ENCODE results near the gene TPST2.
A peak's percentile ranks its signal among the peaks of the same experiment; 100 is the strongest.

Gene TPST2

DNA sequence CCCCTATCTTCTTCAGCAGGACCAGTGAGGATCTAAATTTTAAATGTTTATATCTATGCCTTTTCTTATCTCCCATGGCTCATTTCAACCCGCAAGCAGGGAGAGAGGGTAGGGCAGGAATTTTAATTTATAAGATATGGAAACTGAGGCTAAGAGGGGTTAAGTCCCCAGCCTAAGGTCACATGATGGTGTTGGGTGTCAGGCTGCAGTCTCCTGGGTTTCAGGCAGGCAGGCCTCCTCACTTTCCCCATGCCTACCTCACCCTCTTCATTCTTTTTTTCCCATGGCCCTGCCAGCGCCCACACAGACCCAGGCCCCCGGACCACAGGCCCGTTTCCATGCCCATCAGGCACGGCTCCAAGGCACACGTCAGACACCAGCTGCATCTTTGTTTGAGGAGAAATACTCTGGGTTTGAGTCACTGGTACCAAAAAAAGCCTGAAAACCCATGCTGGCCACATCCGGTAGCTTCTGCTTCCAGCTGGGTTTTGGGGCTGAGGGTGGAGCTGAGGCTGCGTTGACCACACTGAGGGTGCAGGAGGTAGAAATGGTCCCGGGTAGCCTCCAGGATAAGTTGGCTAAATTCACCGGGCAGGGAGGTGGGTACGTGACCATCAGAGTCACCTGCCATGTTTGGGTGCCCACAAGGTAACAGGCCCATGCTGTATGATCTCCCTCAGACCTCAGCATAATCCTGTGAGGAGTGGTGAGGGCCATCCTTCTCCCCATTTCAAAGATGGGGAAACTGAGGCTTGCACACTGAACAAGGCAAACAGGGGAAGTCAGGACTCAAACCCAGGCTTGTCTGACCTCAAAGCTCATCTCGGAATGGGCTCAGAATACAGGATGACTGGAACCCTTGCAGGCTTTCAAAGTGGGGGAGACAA lies 20.4 kb upstream of the TPST2 start:
- DNase-seq: peak; percentile 20

DNA sequence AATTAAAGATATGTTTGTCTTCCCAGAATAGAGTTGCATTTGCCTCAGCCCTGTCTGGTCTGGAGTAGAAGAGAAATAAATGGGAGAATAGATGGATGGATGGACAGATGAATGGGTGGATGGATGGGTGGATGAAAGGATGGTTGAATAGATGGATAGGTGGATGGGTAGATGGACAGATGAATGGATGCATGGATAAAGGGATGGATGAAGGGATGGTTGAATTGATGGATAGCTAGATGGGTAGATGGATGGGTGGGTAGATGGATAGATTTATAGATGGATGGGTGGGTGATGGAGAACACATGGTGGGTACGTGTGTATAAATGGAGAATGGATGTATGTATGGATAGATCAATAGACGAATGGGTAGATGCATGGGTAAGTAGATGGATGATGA lies 19.4 kb upstream of the TPST2 start:
- no peak for DNase-seq

DNA sequence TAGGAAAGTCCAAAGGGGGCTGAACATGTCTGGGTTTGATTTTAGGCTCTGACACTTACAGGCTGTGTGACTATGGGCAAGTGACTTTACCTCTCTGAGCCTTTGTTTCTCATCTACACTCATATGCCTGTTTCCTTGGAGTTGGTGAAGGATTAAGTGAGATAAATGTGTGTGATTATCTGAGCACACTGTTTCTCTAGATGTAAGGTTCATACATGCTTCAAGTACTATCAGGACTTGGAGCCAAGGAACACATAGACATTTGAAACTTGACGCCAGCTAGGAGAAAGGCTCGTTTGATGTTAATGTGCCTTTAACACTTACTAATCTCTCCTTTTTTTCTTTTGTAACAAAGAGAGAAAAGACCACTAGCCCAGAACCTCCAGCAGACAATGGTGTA lies 18.2 kb upstream of the TPST2 start:
- no peak for DNase-seq

DNA sequence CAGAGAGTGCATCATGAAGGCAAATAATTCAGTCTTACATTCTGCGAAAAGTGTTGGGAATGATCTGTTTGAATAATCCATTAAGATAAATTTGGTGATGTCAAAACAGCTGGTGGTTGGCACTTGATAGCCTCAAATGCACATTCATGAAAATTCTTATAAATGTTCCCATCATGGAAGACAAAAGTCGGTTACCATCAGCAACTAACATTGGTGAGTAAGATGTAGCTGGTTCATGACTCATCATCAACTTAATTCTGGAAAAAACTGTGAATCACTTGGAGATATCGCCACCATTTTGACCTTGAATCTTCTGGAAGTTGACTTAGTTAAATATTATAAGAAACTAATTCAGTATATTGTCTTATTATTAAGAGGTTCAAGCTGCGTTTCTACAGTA lies 16.7 kb upstream of the TPST2 start:
- DNase-seq: no peak

DNA sequence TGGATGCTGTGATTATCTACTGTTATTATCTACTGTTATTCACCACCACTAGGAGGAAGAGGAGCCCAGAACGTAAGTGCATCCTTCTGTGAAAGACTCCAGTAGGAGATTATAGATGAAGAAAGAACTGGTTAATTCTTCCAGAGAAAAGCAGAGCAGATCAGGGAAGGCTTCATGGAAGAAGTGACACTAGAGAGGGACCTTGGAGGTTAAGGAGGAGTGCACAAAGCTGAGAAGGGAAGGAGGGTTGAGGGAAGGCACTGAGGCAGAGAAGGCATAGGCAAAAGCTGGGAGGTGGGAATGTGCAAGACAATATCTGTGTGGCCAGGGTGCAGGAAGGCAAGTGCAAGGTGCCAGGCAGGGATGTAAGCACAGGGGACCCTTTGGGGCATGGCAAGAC lies 14.4 kb upstream of the TPST2 start:
- no peak for DNase-seq

DNA sequence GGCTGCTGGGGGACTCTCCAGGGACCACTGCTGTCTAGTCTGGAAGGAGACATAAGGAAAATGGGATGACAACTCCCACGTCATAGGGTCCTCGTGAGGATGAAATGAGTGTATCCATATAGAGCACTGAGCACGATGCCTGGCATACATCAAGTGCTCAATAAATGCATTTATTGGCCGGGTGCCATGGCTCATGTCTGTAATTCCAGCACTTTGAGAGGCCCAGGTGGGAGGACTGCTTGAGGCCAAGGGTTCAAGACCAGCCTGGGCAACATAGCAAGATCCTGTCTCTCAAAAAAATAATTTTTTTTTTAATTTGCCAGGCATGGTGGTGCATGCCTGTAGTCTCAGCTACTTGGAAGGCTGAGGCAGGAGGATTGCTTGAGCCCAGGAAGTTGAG lies 12.2 kb upstream of the TPST2 start:
- DNase-seq: no peak

DNA sequence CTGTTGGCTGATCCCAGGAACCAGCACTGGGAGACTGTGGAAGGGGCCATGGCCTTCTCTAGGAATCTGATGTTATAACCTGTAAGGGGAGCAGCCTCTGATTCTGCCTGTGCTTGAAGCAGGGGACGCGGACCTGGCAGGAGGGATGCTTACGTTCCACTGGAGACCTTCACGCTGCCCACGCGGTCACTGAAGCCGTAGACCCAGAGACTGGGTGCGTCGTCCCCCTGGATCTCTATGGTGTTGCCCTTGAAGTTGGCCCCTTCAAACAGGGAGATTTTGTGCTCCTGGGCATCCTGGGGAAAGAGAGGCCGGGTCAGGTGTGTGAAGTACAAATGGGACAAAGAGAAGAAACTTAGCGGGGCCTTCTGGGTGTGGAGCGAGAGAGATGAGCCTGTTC lies 11.8 kb upstream of the TPST2 start:
- no peak for DNase-seq

DNA sequence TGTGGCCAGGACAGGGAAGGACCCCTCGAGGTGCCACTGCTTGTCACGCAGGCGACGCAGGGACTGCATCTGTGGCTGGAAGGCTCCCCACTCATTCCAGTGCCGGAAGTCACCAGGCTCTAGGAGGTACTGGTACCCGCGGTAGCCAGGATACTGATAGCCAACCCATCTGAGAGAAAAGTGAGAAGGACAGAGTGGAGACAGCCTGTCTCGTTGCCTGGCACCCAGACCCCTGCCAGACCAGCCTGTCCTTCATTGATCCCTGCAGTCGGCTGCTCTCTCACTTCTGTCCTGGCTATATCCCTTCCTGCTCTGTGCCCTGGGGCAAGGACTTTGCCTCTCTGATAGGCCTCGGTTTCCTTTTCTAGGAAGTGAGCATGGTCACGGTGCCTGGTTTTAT lies 9.6 kb upstream of the TPST2 start:
- DNase-seq: no peak

DNA sequence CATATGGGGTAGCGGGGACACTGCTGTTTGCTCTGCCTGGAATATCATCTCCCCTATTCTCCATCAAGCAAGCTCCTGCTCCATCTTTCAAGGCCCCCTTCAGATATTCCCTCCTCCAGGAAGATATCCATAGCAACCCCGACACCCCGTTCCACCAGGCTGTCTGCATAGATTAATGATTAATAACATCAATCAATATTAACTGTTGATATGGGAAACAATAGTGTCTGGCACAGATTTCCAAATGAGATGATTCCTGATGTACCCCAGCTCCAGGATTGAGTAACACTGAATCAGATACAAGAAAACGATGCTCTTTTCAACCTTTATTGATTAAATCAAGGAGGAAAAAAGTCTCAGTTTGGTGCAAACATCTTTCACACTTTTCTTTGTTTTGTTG lies 7.5 kb upstream of the TPST2 start:
- DNase-seq: no peak

DNA sequence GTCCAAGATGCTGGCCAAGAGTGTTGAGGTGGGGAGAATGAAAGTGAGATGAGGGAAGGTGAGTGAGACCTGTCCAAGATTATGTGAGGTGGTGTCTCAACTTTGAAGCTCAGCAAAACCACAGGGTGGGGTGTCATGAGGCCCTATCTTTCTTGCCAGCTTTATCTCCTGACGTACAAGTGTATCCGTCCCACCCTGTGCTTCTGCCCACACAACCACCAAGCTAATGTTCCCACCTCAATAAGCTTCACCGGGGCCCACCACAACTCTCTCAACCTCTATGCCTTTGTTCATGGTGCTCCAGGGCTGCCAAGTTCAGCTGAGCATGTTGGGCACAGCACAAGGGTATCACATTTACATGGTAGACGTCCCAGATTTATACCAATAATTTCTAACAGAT lies 7.1 kb upstream of the TPST2 start:
- DNase-seq: no peak

DNA sequence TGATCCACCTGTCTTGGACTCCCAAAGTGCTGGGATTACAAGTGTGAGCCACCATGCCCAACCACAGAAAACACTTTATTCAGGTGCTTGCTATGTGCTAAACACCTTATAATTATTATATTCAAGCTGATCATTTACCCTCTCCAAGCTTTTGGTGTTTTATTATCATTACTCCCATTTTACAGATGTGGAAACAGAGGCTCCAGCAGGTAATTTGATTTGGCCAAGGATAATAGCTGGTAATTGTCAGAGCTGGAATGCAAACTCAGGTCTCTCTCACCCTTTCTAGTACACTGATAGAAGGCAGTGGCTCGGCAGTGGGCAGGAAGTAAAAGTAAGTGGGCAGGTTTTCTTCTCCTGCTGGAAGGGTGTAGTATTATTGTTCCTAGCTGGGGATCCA lies 3.8 kb upstream of the TPST2 start:
- DNase-seq: no peak

DNA sequence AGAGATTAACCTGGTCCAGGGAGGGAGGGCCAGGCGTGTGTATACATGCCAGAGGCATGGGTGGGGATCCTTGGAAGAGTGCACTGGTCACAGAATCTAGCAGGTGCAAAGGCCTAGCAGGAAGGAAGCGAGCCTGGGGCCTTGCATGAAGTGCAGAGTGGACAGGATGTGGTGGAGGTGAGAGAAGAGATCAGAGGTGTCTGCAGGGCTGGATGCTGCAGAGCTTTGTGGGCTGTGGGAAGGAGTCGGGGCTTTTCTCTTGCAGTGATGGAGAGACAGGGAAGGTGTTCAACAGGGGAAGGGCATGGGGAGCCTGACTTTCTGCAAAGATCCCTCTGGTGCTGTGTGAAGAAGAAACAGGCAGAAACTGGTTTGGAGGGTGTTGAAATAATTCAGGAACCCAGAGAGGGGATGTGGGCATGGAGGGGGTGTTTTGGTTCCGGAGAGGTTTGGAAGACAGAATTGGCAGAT lies 2.5 kb upstream of the TPST2 start:
- no peak for DNase-seq

DNA sequence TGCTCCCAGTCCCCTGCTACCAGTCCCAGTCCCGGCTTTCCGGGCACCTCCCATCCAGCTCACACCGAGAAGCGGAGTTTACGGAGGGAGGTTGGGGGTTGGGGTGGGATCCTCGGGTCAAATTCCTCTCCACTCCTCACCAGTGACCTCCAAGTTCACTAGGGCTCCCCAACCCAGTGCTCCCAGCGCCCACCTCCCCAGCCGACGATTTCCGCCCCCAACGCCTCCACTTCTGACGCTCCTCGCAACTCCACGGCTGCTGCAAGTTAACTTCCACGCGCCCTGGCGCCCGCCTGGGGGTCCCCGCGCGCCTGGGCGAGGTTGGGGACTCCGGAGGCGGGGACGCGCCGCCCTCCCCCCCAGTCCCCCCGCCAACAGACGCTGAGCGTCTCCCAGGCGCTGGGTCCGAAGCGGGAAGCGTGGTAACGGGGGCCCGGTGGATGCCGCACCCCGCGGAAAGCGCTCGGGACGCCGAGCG lies 526 bp downstream of the TPST2 start:
- DNase-seq: no peak

DNA sequence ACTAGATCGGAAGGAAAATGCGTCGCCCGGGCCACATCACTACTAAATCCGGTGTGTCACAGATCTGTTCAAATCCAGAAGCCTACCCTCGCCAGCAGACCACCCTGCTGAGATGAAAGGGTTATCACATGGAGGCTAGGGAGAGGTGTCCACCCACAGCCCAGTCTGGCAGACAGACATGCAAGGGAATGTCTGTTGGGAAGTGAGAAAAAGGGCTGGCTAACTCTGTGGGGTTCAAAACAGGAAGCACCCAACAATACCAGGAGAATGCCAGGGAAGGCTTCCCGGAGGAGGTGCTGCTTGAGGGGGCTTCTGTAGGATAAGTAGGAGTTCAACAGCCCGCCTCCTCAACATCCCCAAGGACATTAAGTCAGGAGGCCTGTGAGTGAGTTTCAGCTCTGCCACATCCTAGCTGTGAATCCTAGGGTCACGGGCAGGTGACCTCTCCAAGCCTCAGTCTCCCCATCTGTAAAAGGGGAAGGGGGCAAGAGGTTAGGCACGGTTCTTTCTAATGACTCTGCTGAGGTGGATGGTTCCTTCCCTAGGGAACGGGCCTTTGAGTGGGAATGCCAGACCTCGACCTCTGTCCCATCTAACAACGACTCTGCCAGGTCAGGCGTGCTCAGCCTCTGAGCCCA lies 1.1 kb downstream of the TPST2 start:
- no peak for DNase-seq

DNA sequence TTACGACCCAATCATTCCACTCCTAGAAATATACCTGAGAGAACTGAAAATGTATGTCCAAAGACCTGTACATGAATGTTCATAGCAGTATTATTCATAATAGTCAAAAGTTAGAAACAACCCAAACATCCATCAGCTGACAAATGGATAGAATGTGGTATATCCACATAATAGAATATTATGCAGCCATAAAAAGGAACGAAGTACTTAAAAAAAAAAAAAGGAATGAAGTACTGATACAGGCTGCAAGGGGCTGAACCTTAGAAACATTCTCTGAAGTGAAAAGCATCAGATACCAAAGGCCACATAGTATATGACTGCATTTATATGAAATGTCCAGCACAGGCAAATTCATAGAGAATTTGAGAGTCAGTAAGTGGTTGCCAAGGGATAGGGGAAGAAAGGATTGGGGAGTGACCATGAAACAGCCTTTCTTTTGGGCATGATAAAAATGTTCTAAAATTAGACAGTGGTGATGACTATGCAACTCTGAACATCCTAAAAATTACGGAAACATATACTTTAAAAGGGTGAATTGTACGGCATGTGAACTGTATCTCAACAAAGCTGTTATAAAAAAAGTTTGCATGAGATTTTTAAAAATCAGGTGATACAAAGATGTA lies 1.8 kb downstream of the TPST2 start:
- no peak for DNase-seq

DNA sequence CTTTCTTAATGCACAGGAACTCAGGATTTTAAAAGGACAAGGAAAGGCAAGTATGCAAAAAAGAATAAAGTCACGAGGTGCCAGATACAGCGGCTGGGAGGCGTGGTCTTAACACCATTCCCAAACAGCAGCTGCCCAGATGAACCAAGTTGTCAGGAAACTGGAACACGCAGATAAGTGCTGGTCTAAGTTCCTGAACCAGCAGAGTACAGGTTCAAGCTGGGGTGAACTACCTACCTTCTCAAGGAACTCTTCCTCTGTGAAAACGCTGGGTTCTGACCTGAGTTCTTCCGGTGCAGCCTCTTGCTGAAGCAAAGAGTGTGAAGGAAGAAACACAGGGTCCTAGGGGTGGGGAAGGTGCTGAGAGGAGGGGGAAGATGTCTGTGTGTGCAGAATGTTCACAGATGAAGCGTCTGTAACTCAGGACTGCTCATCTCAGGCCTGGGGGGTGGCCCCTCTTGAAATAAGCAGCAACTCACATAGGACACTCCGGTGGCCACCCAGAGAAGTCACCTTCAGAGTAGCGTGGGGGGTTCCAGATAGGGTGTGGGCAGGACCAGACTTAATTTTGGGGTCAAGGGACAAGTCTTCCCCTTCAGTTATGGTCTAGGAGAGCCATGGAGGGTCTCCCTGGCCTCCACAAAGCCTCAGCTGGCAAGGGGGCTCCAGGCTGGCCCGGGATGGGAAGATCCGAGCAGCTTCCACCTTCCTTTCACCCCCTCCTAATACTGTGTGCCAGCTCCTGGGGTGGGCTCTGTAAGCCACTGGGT lies 3.2 kb downstream of the TPST2 start:
- DNase-seq: no peak

DNA sequence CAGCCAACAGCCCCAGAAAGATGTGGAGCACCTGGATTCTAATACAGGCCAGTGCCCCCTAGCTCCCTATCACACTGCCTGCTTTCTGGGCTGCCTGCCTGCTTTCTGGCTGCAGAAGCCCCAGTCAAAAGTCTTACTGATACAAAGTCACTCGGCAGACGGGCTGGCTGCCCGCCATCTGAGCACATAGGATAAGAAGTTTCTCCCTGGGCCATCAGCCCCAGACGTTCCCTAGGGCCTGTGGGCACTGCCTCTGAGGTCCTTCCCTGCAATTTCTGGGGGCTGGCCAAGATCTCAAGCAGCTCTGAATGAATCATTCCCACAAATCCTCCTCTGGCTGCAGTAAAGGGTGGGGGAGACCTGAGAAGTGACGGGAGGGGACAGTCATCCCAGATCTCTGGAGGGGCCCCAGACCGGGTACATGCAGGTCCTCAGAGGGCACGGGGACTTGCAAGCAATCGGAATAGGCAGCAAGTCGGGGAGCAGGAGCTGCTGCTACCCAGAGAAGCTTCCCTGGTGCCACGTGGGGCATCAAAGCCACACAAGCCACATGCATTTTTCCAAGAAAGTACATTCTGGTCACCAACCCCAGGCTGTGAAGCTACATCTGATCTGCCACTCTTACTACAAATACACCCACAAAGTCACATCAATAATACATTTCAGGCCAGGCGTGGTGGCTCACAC lies 4.7 kb downstream of the TPST2 start:
- peak; percentile 78 for DNase-seq

DNA sequence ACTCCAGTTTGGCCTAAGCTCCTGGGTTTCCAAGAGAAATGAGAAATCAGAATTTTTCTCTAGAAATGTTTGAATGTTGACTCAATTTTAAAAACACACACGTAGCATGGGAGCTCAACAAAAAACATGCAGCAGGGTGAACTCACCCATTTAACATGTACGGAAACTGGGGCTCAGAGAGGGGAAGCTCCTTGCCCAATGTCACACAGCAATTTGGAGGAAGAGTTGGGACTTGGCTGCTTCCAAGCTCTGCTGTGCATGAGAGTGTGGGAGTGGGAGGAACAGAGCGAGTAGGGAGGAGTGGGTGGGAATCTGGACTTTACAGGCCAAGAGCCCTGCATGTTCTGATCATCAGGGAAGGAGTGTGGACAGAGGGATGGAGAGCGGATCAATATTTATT lies 5.9 kb downstream of the TPST2 start:
- DNase-seq: no peak

DNA sequence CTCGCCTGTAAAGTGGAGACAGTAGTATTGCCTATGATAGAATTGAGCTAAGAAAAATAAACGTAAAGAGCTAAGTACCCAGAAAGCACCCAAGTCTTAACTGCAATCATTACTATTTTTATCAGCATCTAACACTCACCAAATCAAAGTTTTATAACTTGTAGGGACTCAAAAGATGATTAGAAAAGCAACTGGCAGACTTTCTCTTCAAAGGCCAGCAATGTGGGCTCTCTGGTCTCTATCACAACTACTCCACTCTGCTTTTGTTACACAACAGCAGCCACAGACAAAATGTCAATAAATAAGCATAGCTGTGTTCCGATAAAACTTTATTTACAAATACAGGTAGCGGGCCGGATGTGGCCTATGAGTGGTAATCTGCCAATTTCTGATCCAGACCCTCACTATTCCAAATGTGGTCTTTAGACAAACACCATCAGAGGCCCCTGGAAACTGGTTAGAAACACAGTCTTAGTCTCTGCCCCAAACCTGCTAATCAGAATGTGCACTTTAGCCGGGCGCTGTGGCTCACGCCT lies 8.2 kb downstream of the TPST2 start:
- DNase-seq: no peak

DNA sequence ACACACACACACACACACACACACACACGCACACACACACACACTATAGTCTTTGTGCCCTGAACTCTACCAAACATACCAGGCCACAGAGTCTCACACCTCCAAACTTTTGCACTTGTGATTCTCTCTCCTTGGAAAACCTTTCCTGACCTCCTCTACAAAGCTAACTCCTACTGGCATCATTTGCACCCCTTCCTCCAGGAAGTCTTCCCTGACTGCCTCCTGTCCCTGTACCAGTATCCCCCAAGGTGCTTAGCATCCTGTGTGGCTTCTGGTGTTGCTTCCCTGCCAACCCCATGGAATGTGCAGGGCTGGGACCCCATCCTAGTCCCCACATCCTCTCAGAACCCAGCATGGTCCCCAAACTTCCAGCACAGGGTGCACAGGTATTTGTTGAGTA lies 8.9 kb downstream of the TPST2 start:
- no peak for DNase-seq

DNA sequence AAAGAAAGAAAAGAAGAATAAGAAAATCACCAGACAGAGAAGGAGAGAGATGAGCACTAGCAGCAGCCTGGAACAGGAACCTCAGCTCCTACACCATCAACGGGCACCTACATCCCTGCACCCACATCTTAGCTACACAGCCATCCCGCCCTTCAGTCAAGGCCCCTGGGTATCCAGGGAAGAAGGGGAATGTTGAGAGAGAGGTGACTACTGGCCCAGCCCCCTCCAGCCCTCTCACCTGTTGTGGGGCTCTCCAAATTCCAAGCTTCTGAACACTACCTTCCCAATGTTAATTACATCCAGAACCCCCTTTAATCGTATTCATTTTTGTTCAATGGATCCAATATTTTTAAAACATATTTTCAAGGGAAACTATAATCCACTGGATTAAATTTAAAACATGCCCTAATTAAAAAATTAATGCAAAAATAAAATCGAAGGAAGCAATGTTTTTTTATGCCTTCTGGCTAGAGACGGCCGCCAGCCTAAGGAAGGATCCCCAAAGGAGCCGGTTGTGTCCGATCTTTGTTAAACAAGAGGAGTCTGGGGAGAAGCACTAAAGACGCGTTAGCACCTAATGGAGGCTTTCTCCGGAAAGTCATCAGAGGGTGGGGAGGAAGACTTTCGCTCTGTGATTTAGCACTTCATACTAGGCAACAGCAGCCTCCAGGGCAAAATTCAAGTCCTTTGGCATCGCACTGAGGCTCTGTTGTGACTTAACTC lies 9.5 kb downstream of the TPST2 start:
- no peak for DNase-seq

Measured in T1000 (cell line).